PFSK-1 (cell line): Measurements from ENCODE around the gene TNFSF8.

Experiments
- FOXP2 ChIP-seq: optimal IDR thresholded peaks from 2 replicates; pipeline ENCODE3; 2011; ENCODE audit warnings: borderline replicate concordance, control low read depth, inconsistent platforms; ENCODE audit not compliant: insufficient read depth; ENCODE audit errors: extremely low read length, extremely low read depth
- POLR2AphosphoS5 ChIP-seq: IDR thresholded peaks from 2 replicates; pipeline ENCODE4 v1.6.1; 2012; ENCODE audit warnings: low read depth, mild to moderate bottlenecking, control low read depth, low read length, moderate library complexity
- SIN3A ChIP-seq: IDR thresholded peaks from 2 replicates; pipeline ENCODE4 v1.6.1; 2012; ENCODE audit warnings: mild to moderate bottlenecking, low read length, moderate library complexity, borderline replicate concordance; ENCODE audit not compliant: insufficient read depth
- TAF1 ChIP-seq: IDR thresholded peaks from 2 replicates; pipeline ENCODE4 v1.6.1; 2012; ENCODE audit warnings: low read length, control low read depth, borderline replicate concordance; ENCODE audit not compliant: insufficient read depth
- TF ChIP-seq, protein P1 (sequence below), 2 experiments: IDR thresholded peaks; 2 replicates each; pipeline versions ENCODE4 v1.6.1 to v1.8.0; 2011 to 2012; ENCODE audit warnings: low read depth in 2 of 2, low read length in 2 of 2, control low read depth in 1 of 2, inconsistent platforms in 1 of 2, mild to moderate bottlenecking in 1 of 2, moderate library complexity in 1 of 2; ENCODE audit not compliant: insufficient read depth in 1 of 2

The TNFSF8 gene

DNA sequence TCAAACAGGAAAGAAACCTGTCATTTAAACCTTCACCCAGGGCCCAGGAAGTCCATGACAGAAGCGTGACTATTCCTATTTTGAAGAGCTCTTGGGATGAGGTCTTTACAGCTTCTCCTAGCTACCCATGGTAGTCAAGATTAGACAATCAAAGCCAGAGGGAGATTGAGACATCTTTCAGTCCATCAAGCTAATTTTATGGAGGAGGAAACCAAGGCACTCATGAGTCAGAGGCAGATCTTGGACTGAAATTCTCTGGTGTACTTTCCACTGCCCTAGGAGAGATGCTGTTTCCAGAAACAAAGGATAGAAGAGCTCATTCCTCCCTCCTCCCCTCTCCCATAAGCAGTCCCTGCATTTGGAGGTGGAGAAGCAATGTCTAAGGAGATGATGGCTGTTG is 9.2 kb downstream of the TNFSF8 start:
- TF ChIP-seq POLR2AphosphoS5 (no peak), TAF1 (no peak), SIN3A (no peak), FOXP2 (no peak)
- TF ChIP-seq, protein P1, sequence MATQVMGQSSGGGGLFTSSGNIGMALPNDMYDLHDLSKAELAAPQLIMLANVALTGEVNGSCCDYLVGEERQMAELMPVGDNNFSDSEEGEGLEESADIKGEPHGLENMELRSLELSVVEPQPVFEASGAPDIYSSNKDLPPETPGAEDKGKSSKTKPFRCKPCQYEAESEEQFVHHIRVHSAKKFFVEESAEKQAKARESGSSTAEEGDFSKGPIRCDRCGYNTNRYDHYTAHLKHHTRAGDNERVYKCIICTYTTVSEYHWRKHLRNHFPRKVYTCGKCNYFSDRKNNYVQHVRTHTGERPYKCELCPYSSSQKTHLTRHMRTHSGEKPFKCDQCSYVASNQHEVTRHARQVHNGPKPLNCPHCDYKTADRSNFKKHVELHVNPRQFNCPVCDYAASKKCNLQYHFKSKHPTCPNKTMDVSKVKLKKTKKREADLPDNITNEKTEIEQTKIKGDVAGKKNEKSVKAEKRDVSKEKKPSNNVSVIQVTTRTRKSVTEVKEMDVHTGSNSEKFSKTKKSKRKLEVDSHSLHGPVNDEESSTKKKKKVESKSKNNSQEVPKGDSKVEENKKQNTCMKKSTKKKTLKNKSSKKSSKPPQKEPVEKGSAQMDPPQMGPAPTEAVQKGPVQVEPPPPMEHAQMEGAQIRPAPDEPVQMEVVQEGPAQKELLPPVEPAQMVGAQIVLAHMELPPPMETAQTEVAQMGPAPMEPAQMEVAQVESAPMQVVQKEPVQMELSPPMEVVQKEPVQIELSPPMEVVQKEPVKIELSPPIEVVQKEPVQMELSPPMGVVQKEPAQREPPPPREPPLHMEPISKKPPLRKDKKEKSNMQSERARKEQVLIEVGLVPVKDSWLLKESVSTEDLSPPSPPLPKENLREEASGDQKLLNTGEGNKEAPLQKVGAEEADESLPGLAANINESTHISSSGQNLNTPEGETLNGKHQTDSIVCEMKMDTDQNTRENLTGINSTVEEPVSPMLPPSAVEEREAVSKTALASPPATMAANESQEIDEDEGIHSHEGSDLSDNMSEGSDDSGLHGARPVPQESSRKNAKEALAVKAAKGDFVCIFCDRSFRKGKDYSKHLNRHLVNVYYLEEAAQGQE (IDR thresholded peaks at IDR 0.05; ENCODE audit: insufficient read depth in 1 of 2, low read depth in 2 of 2, low read length in 2 of 2): no peak

DNA sequence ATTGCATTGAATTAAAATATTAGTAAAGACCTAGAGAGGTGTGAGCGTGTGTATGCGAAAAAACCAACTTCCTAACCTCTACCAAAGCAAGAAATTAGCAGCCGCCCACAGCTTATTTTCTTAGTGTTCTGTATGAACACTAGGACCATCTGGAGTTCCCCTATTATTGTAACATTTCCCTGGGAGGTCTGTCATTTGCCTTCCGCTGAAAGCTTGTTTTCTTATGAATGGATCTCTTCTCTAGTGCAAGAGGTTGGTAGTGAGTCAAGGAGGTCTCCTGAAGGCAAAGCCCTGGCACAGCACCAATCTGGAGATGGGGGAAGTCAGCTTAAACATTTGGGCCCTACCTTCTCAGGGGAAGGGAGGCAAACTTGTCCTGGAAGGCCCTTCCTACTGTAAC is 10.8 kb downstream of the TNFSF8 start:
- TF ChIP-seq FOXP2: no peak
- 0 out of 2 replicates have a peak, but pooled peaks have one; percentile 71 for TF ChIP-seq SIN3A

DNA sequence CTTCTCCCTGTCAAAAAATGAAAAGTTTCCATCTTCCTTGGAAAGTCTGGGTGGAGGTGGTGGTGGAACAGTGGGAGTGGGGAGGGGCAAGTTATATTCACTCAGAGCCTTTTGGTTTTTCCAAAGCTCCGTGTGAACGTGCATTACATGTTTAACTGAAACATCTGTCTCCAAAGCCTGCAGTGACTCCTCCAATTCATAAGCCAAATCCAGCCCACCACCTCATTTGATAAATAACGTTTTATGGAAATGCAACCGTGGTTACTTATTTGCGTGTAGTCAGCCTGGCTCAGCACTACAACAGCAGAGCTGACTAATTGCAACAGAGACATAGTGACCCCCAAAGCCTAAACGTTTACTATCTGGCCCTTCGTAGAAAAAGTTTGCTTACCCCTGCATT is 13.9 kb downstream of the TNFSF8 start:
- TF ChIP-seq POLR2AphosphoS5 (no peak), SIN3A (no peak), TAF1 (no peak)
- TF ChIP-seq, protein P1 (IDR thresholded peaks at IDR 0.05; ENCODE audit: insufficient read depth in 1 of 2, low read depth in 2 of 2, low read length in 2 of 2): no peak

DNA sequence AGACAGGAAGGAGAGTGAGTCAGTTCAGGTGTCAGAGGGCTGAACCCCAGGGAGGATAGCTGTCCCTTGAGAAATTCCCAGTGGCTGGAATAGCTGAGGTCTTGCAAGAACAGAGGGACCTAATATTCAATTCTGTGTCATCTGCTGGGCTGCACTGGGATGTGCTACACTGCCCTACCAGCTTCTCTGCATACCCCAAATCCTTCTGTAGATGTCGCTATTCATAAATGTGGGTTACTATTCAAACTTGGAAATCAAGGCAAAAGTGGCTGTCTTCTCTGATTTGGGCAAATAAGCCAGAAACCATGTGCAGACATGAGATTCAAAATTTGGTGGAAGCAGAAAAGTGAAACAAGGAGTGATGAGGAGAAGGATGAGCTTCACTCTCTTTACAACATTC is 16.3 kb downstream of the TNFSF8 start:
- TF ChIP-seq POLR2AphosphoS5: no peak
- TF ChIP-seq SIN3A: no peak
- no peak for TF ChIP-seq FOXP2
- TF ChIP-seq, protein P1 (IDR thresholded peaks at IDR 0.05; ENCODE audit: insufficient read depth in 1 of 2, low read depth in 2 of 2, low read length in 2 of 2): no peak
- TF ChIP-seq TAF1: no peak

DNA sequence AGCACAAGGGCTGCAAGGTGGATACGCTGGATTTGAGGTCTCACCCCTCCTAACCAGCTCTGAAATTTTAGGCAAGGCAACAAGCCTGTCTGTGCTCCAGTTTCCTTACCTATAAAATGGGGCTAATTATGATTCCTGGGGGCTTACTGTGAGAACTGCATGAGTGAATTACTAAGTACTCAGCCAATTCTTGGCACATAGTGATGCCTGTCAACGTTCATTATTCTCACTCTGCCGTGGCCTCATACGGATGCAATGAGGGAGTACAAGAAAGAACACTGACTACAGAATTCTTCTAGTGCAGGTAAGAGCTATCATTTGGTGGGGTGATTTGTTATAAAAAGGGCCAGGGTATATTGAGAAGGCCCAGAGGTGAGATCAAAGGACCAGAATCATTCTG is 16.7 kb downstream of the TNFSF8 start:
- TF ChIP-seq POLR2AphosphoS5 (no peak), FOXP2 (no peak), TAF1 (no peak), SIN3A (no peak)
- TF ChIP-seq, protein P1 (IDR thresholded peaks at IDR 0.05; ENCODE audit: insufficient read depth in 1 of 2, low read depth in 2 of 2, low read length in 2 of 2): no peak
